HL-60/S4 treated with phorbol 12-myristate 13-acetate at 8.2 ng/mL for 4 days and 3 days (cell line): ENCODE results near the gene RERE.

Source experiments
- in situ Hi-C: fragments of 300-500 bp; cut with MboI; formaldehyde crosslinking; loops from 2 replicates; pipeline ENCODE4 v1.15.0; 2022; ENCODE audit warnings: low sequenced_read_pairs

The RERE gene

GRCh38 chr1:8586438-8586837, 231.0 kb downstream of the RERE start:
- in situ Hi-C loops, result no loop called here

DNA sequence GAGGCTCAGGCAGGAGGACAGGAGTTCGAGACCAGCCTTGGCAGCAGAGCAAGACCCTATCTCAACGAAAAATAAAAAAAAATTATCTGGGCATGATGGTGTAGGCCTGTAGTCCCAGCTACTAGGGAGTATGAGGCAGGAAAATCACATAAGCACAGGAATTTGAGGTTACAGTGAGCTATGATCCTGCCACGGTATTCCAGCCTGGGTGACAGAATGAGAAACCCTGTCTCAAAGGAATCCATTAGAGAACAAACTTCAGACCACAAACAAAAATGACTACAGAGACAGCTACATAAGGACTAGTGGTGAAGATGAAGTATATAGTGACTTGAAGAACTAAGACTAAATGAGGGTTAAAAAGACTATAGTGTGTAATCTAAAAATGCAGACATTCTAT, 233.1 kb downstream of the RERE start:
- in situ Hi-C loops, result no loop called here

DNA sequence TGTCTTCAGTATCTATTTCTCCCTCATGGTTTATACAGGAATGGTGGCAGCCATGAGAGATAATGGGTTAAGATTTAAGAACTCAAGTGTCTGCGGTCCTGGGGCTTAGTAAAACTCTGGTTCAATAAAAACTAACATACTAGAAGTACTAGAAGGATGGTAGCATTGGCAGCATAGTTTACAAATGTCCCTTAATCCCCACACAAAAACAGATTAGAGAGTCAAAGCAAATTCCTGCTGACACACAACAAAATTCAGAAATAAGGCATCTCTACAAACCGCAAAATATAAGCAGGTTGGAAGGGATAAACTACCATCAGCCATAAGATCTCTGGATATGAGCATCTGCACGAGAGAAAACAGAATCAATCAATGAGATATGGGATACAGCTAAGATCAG, 234.4 kb downstream of the RERE start:
- in situ Hi-C loops, result no loop called here

DNA sequence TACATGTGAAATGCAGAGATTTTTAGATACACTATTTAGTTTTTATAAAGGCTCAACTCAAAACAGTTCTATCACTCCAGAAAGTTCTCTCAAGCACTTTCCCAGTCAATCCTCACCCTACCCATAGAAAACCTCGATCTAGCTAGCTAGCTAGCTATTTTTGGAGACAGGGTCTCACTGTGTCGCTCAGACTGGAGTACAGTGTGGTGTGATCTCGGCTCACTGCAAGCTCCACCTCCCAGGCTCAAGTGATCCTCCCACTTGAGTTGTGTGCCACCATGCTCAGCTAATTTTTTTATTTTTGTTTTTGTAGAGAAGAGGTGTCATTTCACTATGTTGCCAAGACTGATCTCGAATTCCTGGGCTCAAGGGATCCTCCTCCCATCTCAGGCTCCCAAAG, 236.9 kb downstream of the RERE start:
- in situ Hi-C loops, result no loop called here

- in situ Hi-C loops, result no loop called here
Measured at GRCh38 chr1:8578936-8579335, 238.5 kb downstream of the RERE start.

GRCh38 chr1:8578132-8578877, 239.1 kb downstream of the RERE start:
- in situ Hi-C loops, result no loop called here

GRCh38 chr1:8574985-8575384, 242.5 kb downstream of the RERE start:
- in situ Hi-C loops, result no loop called here

DNA sequence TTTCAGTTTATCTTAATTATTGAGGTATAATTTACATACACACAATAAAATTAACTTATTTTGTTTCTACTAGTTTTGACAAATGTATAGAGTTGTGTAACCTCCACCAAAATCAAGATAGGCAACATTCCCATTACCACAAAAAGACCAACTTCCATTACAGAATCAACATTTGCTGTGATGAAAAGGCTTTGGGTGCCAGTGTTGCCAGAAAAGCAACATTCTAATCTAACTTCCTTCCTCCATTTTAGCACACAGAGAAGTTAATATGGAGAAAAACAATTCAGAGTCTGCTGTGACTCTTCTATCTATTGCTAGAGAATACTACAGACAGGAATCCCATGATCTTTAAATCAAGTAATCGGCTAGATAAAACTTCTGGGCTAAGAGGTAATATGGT, 245.3 kb downstream of the RERE start:
- in situ Hi-C loops, result no loop called here

DNA sequence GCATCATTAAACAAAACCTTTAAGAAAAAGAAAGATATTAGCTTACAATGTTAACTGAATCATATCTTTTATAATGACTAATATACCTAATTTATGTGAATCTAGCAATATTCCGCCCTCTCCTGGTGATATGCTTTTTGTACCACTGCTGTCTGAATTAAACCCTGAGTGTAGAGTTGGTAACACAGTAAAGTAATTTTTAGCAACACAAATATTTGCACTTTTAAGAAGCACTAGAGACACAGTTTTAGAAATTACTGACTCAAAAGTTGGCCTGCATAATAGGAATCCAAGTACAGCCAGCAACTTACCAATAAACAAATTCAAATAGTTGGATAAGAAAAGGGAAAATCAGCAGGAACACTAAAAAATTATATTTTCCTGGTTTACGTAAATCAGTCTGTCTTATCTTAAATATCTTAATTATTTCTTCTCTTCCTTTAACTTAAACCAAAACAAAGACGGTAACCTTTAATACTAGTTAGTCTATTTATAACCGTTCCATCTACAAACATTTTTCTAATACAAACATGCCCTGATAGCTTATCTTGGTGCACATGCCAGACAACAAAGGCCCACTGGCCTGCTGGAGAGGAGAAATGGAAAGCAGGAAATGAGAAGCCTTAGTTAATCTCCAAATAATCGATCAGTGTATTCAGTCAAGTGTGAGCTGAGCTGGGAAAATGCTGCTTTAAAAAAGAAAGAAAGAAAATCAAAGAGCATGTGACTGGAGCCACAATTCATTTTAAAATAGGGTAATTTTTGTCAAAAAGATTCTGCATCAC, 246.0 kb downstream of the RERE start:
- in situ Hi-C loops, result no loop called here

GRCh38 chr1:8570465-8570864, 247.0 kb downstream of the RERE start:
- in situ Hi-C loops, result no loop called here

DNA sequence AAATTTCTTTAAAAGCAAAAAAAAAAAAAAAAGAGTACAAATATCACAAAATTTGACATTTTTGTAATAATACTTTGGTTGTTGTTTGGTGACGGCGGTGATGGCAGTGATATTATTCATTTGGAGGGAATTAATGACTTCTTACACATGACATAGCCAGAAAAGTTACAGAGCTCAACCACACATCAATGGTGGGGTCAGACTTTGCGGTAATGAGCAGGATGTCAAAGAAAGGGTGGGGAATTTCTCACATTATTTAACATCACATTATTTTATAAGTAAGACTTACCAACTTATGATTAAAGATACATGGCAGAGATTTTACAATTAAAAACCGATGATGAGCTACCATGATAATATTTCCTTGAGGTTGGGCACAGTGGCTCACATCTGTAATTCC, 248.2 kb downstream of the RERE start:
- in situ Hi-C loops, result loop anchor here (10.0 kb wide), 1 partner anchor 156 kb away; no protein-coding TSS in a partner anchor

DNA sequence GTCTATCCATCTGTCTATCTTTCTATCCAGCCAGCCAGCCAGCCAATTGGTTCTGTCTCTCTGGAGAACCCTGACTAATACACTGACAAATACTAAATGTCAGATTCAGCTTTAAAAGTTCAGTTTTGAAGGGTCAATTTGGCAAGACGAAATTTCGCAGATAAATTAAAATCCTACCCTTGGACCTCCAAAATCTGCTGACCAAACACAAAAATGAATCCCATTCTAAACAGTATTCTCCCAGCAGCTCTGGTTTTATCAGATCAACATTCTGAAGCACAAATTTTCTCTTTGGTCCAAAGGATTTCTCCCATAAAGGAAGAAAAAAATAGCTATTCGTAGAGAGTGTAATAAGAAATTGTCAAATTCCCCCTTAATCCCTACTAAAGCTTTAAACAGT, 248.6 kb downstream of the RERE start:
- in situ Hi-C loops, result loop anchor here (10.0 kb wide), 1 partner anchor 156 kb away; no protein-coding TSS in a partner anchor

GRCh38 chr1:8567146-8567545, 250.3 kb downstream of the RERE start:
- in situ Hi-C loops, result loop anchor here (10.0 kb wide), 1 partner anchor 158 kb away; no protein-coding TSS in a partner anchor

- in situ Hi-C loops, result loop anchor here (10.0 kb wide), 1 partner anchor 159 kb away; no protein-coding TSS in a partner anchor
Measured at GRCh38 chr1:8565802-8566201, 251.6 kb downstream of the RERE start.

- in situ Hi-C loops, result loop anchor here (10.0 kb wide), 1 partner anchor 161 kb away; no protein-coding TSS in a partner anchor
Measured at GRCh38 chr1:8563944-8564537, 253.4 kb downstream of the RERE start.

GRCh38 chr1:8562881-8563865, 254.3 kb downstream of the RERE start:
- in situ Hi-C loops, result loop anchor here (10.0 kb wide), 1 partner anchor 162 kb away; no protein-coding TSS in a partner anchor

DNA sequence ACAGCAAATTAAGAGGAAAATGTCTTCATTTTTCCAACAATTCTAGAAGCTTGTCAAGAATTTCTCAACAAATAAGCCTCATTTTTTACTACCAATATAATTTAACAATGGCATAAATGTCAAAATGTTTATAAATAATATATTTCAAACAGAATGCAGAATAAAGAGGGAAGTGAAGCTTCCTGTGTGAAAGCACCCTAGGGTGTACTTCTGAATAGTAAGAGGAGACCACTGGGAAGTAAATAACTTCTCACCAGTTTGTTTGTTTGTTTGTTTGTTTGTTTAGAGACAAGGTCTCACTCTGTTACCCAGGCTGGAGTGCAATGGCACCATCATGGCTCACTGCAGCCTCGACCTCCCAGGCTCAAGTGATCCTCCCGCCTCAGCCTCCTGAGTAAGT, 255.2 kb downstream of the RERE start:
- in situ Hi-C loops, result loop anchor here (10.0 kb wide), 1 partner anchor 163 kb away; no protein-coding TSS in a partner anchor

DNA sequence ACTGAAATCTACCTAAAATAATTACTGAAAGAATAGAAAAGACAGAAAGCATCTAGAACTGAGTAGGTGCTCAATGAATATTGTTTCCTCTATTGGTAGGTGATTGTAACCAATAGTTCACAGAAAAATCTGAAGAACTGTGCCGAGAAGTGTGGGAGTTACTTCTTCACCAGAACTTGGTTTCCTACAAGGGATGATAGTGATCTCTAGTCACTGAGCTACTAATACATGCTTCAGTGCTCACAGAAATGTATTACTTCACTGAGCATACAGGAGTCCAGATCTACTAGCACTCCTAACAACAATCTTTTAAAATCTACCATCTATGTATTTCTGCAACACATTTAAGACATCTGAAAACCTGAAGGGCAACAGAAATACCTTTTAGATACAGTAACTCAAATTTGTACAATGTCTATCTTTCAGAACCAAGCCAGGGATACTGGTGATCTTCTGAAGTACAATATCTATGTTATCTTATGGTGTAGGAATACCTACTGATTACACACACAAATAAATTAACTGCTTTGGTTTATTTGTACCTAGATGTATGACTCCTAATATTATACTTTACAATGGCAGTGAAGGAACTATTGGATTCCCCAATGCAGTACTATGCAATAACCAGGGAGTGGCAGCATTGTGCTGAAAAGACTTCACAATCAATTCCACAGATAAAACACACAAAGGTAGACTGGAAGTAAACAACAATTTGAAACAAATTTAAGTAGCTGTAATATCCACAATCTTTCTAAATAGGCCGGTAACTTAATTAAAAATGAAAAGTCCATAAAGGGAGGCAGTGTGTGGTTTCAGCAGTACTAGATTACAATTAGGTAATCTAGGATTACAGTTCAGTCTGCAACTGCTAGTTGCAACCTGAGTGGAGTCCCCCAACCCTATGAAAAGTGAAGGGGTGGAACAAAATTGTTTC, 256.6 kb downstream of the RERE start:
- in situ Hi-C loops, result loop anchor here (10.0 kb wide), 1 partner anchor 164 kb away; no protein-coding TSS in a partner anchor

DNA sequence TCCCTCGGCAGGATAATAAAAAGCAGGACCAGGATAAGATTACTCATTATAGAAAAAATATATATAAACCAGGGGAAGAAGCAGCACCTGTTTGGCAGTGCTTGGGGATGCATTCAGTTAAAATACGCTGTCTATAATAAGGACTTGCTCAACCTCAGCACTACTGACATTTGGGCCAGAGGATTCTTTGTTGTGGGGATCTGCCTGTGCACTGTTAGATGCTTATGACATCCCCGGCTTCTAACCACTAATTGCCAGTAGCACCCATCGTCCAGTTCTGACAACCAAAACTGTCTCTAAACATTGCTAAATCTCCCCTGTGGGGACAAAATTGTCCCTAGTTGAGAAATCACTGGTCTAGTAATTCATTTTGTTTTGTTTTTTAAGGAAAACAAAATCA, 257.4 kb downstream of the RERE start:
- in situ Hi-C loops, result loop anchor here (10.0 kb wide), 1 partner anchor 165 kb away; no protein-coding TSS in a partner anchor
